AG04449 (cell line): Measurements from ENCODE around the gene SH3RF2.

Experiments used
- CTCF ChIA-PET: fragments of 350-600 bp; formaldehyde crosslinking; extraction: SDS; loops from one replicate; lab custom pipeline; 2021; ENCODE audit warnings: antibody characterized with exemption; lab: Yijun Ruan, JAX
- POLR2A ChIA-PET: fragments of 400-600, 350-600 bp; formaldehyde crosslinking; extraction: SDS; loops from one replicate; lab custom pipeline; 2020; ENCODE audit warnings: antibody characterized with exemption, inconsistent platforms; lab: Yijun Ruan, JAX
- DNase-seq: peaks from one replicate; pipeline ENCODE4 v3.0.0-alpha.2; 2010; ENCODE audit warnings: low read depth, low spot score
- H3K4me3 ChIP-seq: 2 replicates; pipeline ENCODE4 v1.5.1; 2011; ENCODE audit warnings: low read depth, mild to moderate bottlenecking, control low read depth, low read length
- CTCF ChIP-seq: IDR thresholded peaks from one replicate; pipeline ENCODE4 v1.5.1; 2011; ENCODE audit warnings: mild to moderate bottlenecking, moderate library complexity, low read length, control low read depth, inconsistent platforms; ENCODE audit not compliant: insufficient read depth; ENCODE audit errors: missing control alignments

SH3RF2 gene

GRCh38 chr5:146047396-146047795, 111.0 kb downstream of the SH3RF2 start:
- no peak overlapping the region for H3K4me3 ChIP-seq
- no peak for TF ChIP-seq CTCF
- CTCF ChIA-PET = interaction anchor here (0.7 to 10.7 kb wide), 8 partner anchors 19 to 328 kb away, joined by 3 to 190 read pairs (median 6); partner anchors contain the start of gene PRELID2
- POLR2A ChIA-PET = no interaction called here
- no peak for DNase-seq

- ChIA-PET POLR2A (no interaction called here), CTCF (interaction anchor here (0.6 to 10.7 kb wide), 19 partner anchors 9 to 1845 kb away, joined by 3 to 190 read pairs (median 5); partner anchors contain the start of gene PRELID2)
- DNase-seq = peak; percentile 46
- H3K4me3 ChIP-seq = no peak overlapping the region
- TF ChIP-seq CTCF = peak; percentile 77
These were observed 112.8 kb downstream of the SH3RF2 start for GRCh38 chr5:146048994-146049703.

- H3K4me3 ChIP-seq = no peak overlapping the region
- CTCF ChIA-PET = interaction anchor here (0.8 to 10.7 kb wide), 15 partner anchors 8 to 1846 kb away, joined by 3 to 190 read pairs (median 9); partner anchors contain the start of gene PRELID2
- POLR2A ChIA-PET = no interaction called here
- no peak for TF ChIP-seq CTCF
- no peak for DNase-seq
These were observed 113.3 kb downstream of the SH3RF2 start for GRCh38 chr5:146049704-146050026.

GRCh38 chr5:146050086-146050485, 113.7 kb downstream of the SH3RF2 start:
- DNase-seq = no peak
- ChIA-PET CTCF (interaction anchor here (0.6 to 10.7 kb wide), 17 partner anchors 9 to 391 kb away, joined by 3 to 190 read pairs (median 5); partner anchors contain the start of gene PRELID2), POLR2A (no interaction called here)
- no peak for TF ChIP-seq CTCF
- H3K4me3 ChIP-seq = no peak overlapping the region

GRCh38 chr5:146051678-146052077, 115.3 kb downstream of the SH3RF2 start:
- peak; percentile 53 for DNase-seq
- no peak overlapping the region for H3K4me3 ChIP-seq
- no peak for TF ChIP-seq CTCF
- ChIA-PET POLR2A (no interaction called here), CTCF (interaction anchor here (0.7 to 10.7 kb wide), 12 partner anchors 9 to 1848 kb away, joined by 3 to 190 read pairs (median 7); partner anchors contain the start of gene PRELID2)

GRCh38 chr5:146052780-146053179, 116.4 kb downstream of the SH3RF2 start:
- DNase-seq = no peak
- ChIA-PET POLR2A (no interaction called here), CTCF (interaction anchor here (1.0 to 10.7 kb wide), 6 partner anchors 78 to 1849 kb away, joined by 3 to 190 read pairs (median 8); partner anchors contain the start of gene PRELID2)

More at GRCh38 chr5:146052780-146053179, 116.4 kb downstream of the SH3RF2 start:
- H3K4me3 ChIP-seq = no peak overlapping the region
- TF ChIP-seq CTCF = peak; percentile 15
